ENCODE measurements around the gene SENP8. TPM values are rescaled to one million over a fixed set of nuclear protein-coding genes. Genes with fewer than 3 reads are reported as not detected.
A peak's percentile ranks its signal among the peaks of the same experiment; 100 is the strongest.
"Not testable (repeated sequence)": the region's sequence is repeated elsewhere in the genome, so short reads cannot be mapped to it uniquely, and the experiment has no call there.

SENP8 gene
- total RNA-seq, 1 experiment from 2014 or later: 3.4 TPM

GRCh38 chr15:72070817-72071447, 47.3 kb upstream of the SENP8 start:
- no peak for DNase-seq
- H3K4me1 ChIP-seq: no peaks in the 10 kb centered on the region; the same call in 1 of the 2 replicates
- Mint-ChIP-seq H3K9me3 (ENCODE audit: unreplicated experiment) (no peaks in the 10 kb centered on the region), H3K4me3 (ENCODE audit: unreplicated experiment) (no peak overlapping the region), H3K27me3 (ENCODE audit: insufficient read depth, unreplicated experiment) (no peaks in the 10 kb centered on the region), H3K27ac (ENCODE audit: unreplicated experiment) (peak overlapping the region; percentile 40), H3K4me1 (ENCODE audit: low read depth, unreplicated experiment) (peaks cover 16% of the 10 kb centered on the region), H3K36me3 (ENCODE audit: insufficient read depth, unreplicated experiment) (peaks cover 7% of the 10 kb centered on the region)
- no peaks in the 10 kb centered on the region for H3K36me3 ChIP-seq (ENCODE audit: control insufficient read depth, insufficient read depth, low read length)
- no TSS peak for BruUV-seq (replicated peaks)
- no peaks in the 10 kb centered on the region for H3K27me3 ChIP-seq (replicated peaks; ENCODE audit: control insufficient read depth, insufficient read depth, low read length)
- H3K4me3 ChIP-seq (ENCODE audit: low read depth, low read length): no peak overlapping the region
- ChIA-PET POLR2A (no interaction called here), CTCF (no interaction called here)
- TF ChIP-seq CTCF (IDR thresholded peaks at IDR 0.05; ENCODE audit: insufficient read depth in 1 of 2, low read depth in 1 of 2, low read length in 1 of 2, severe bottlenecking in 1 of 2, unreplicated experiment in 1 of 2): no peak
- intact Hi-C loops (cut with micrococcal nuclease; ENCODE audit: unreplicated experiment): no loop called here
- no peaks in the 10 kb centered on the region for H3K9me3 ChIP-seq

- H3K9me3 ChIP-seq; intact Hi-C loops (cut with micrococcal nuclease; ENCODE audit: unreplicated experiment); H3K27me3 ChIP-seq (replicated peaks; ENCODE audit: control insufficient read depth, insufficient read depth, low read length); H3K4me1 ChIP-seq; H3K36me3 Mint-ChIP-seq (ENCODE audit: insufficient read depth, unreplicated experiment); H3K36me3 ChIP-seq (ENCODE audit: control insufficient read depth, insufficient read depth, low read length); H3K4me3 Mint-ChIP-seq (ENCODE audit: unreplicated experiment); H3K27ac Mint-ChIP-seq (ENCODE audit: unreplicated experiment); H3K9me3 Mint-ChIP-seq (ENCODE audit: unreplicated experiment); DNase-seq; H3K27me3 Mint-ChIP-seq (ENCODE audit: insufficient read depth, unreplicated experiment); CTCF ChIA-PET; H3K4me3 ChIP-seq (ENCODE audit: low read depth, low read length); BruUV-seq (replicated peaks); POLR2A ChIA-PET: not testable (repeated sequence)
- peaks cover 16% of the 10 kb centered on the region for H3K4me1 Mint-ChIP-seq (ENCODE audit: low read depth, unreplicated experiment)
Measured at GRCh38 chr15:72071448-72071825, 46.8 kb upstream of the SENP8 start.

- Histone ChIP-seq H3K4me1 (no peaks in the 10 kb centered on the region; the same call in 1 of the 2 replicates), H3K27me3 (replicated peaks; ENCODE audit: control insufficient read depth, insufficient read depth, low read length) (no peaks in the 10 kb centered on the region), H3K36me3 (ENCODE audit: control insufficient read depth, insufficient read depth, low read length) (no peaks in the 10 kb centered on the region), H3K4me3 (ENCODE audit: low read depth, low read length) (no peak overlapping the region), H3K9me3 (no peaks in the 10 kb centered on the region)
- intact Hi-C loops (cut with micrococcal nuclease; ENCODE audit: unreplicated experiment): no loop called here
- no TSS peak for BruUV-seq (replicated peaks)
- no peak for TF ChIP-seq CTCF (IDR thresholded peaks at IDR 0.05; ENCODE audit: insufficient read depth in 1 of 2, low read depth in 1 of 2, low read length in 1 of 2, severe bottlenecking in 1 of 2, unreplicated experiment in 1 of 2)
- no peaks in the 10 kb centered on the region for H3K27me3 Mint-ChIP-seq (ENCODE audit: insufficient read depth, unreplicated experiment)
- H3K9me3 Mint-ChIP-seq (ENCODE audit: unreplicated experiment): no peaks in the 10 kb centered on the region
- H3K4me3 Mint-ChIP-seq (ENCODE audit: unreplicated experiment): no peak overlapping the region
- H3K36me3 Mint-ChIP-seq (ENCODE audit: insufficient read depth, unreplicated experiment): peaks cover 7% of the 10 kb centered on the region
- H3K4me1 Mint-ChIP-seq (ENCODE audit: low read depth, unreplicated experiment): peaks cover 16% of the 10 kb centered on the region
- H3K27ac Mint-ChIP-seq (ENCODE audit: unreplicated experiment): no peak overlapping the region
- ChIA-PET CTCF (interaction anchor here (0.6 kb wide), 1 partner anchor 79 kb away, joined by 6 read pairs; no protein-coding TSS in a partner anchor), POLR2A (no interaction called here)
- no peak for DNase-seq
Measured at GRCh38 chr15:72074335-72075060, 43.7 kb upstream of the SENP8 start.

Data from Caco-2 (cell line).